HEK293 (cell line): Measurements from ENCODE around the gene TRIM24.

Source experiments
- CTCF ChIP-seq: fragments of 450-650 bp; formaldehyde crosslinking; IDR thresholded peaks from 2 replicates; pipeline ENCODE4 v1.5.1; 2016; ENCODE audit warnings: missing biosample characterization, missing genetic modification characterization
- EGR2 ChIP-seq: fragments of 450-650 bp; formaldehyde crosslinking; IDR thresholded peaks from 2 replicates; pipeline ENCODE4 v1.5.1; 2016; ENCODE audit warnings: low read depth, missing biosample characterization, missing genetic modification characterization
- GLI4 ChIP-seq: fragments of 450-650 bp; formaldehyde crosslinking; IDR thresholded peaks from 2 replicates; pipeline ENCODE4 v1.5.1; 2016; ENCODE audit warnings: missing biosample characterization, missing genetic modification characterization
- KLF1 ChIP-seq: fragments of 450-650 bp; formaldehyde crosslinking; IDR thresholded peaks from 2 replicates; pipeline ENCODE4 v1.5.1; 2016; ENCODE audit warnings: missing biosample characterization, missing genetic modification characterization
- MYNN ChIP-seq: fragments of 450-650 bp; formaldehyde crosslinking; IDR thresholded peaks from 2 replicates; pipeline ENCODE4 v1.5.1; 2016; ENCODE audit warnings: missing biosample characterization, missing genetic modification characterization, borderline replicate concordance
- MZF1 ChIP-seq: fragments of 450-650 bp; formaldehyde crosslinking; IDR thresholded peaks from 2 replicates; pipeline ENCODE4 v1.5.1; 2017; ENCODE audit warnings: missing biosample characterization, missing genetic modification characterization, borderline replicate concordance
- SP2 ChIP-seq: fragments of 450-650 bp; formaldehyde crosslinking; IDR thresholded peaks from 2 replicates; pipeline ENCODE4 v1.5.1; 2016; ENCODE audit warnings: missing biosample characterization, missing genetic modification characterization
- TCF7L2 ChIP-seq: IDR thresholded peaks from 2 replicates; pipeline ENCODE4 v1.6.1; 2011; ENCODE audit warnings: low read depth, mild to moderate bottlenecking, inconsistent platforms, low read length, moderate library complexity, borderline replicate concordance
- ZBTB21 ChIP-seq: fragments of 450-650 bp; formaldehyde crosslinking; IDR thresholded peaks from 2 replicates; pipeline ENCODE4 v1.5.1; 2017; ENCODE audit warnings: missing biosample characterization, missing genetic modification characterization
- ZBTB7A ChIP-seq: fragments of 450-650 bp; formaldehyde crosslinking; IDR thresholded peaks from 2 replicates; pipeline ENCODE4 v1.5.1; 2016; ENCODE audit warnings: low read depth, missing biosample characterization, missing genetic modification characterization
- ZNF10 ChIP-seq: fragments of 450-650 bp; formaldehyde crosslinking; IDR thresholded peaks from 2 replicates; pipeline ENCODE4 v1.5.1; 2017; ENCODE audit warnings: missing biosample characterization, missing genetic modification characterization
- ZNF112 ChIP-seq: fragments of 450-650 bp; formaldehyde crosslinking; IDR thresholded peaks from 2 replicates; pipeline ENCODE4 v1.5.0; 2017; ENCODE audit warnings: missing biosample characterization, missing genetic modification characterization
- ZNF2 ChIP-seq: fragments of 450-650 bp; formaldehyde crosslinking; IDR thresholded peaks from 2 replicates; pipeline ENCODE4 v1.5.1; 2016; ENCODE audit warnings: missing biosample characterization, missing genetic modification characterization
- ZNF223 ChIP-seq: fragments of 450-650 bp; formaldehyde crosslinking; IDR thresholded peaks from 2 replicates; pipeline ENCODE4 v1.5.1; 2016; ENCODE audit warnings: missing biosample characterization, missing genetic modification characterization
- ZNF239 ChIP-seq: fragments of 450-650 bp; formaldehyde crosslinking; IDR thresholded peaks from 2 replicates; pipeline ENCODE4 v1.5.1; 2016; ENCODE audit warnings: missing biosample characterization, missing genetic modification characterization
- ZNF266 ChIP-seq: fragments of 450-650 bp; formaldehyde crosslinking; IDR thresholded peaks from 2 replicates; pipeline ENCODE4 v1.5.1; 2016; ENCODE audit warnings: missing biosample characterization, missing genetic modification characterization, low read depth
- ZNF274 ChIP-seq, 2 experiments: fragments of 200-500 bp in 1 of 2; fragments of 450-650 bp in 1 of 2; sonication (Bioruptor generic) in 1 of 2; formaldehyde crosslinking in 1 of 2; IDR thresholded peaks; 2 replicates each; pipeline versions ENCODE4 v1.5.1 to v1.6.1; 2014 to 2016; ENCODE audit warnings: borderline replicate concordance in 1 of 2, inconsistent platforms in 1 of 2, low read length in 1 of 2, missing biosample characterization in 1 of 2, missing genetic modification characterization in 1 of 2
- ZNF280C ChIP-seq: fragments of 450-650 bp; formaldehyde crosslinking; IDR thresholded peaks from 2 replicates; pipeline ENCODE4 v1.5.1; 2016; ENCODE audit warnings: missing biosample characterization, missing genetic modification characterization
- ZNF324 ChIP-seq: fragments of 450-650 bp; formaldehyde crosslinking; IDR thresholded peaks from 2 replicates; pipeline ENCODE4 v1.5.1; 2016; ENCODE audit warnings: missing biosample characterization, missing genetic modification characterization
- ZNF335 ChIP-seq: fragments of 450-650 bp; formaldehyde crosslinking; conservative IDR thresholded peaks from 2 replicates; pipeline ENCODE4 v1.5.1; 2016; ENCODE audit warnings: missing biosample characterization, missing genetic modification characterization
- ZNF341 ChIP-seq: fragments of 450-650 bp; formaldehyde crosslinking; IDR thresholded peaks from 2 replicates; pipeline ENCODE4; 2016; ENCODE audit warnings: low read depth, missing biosample characterization, missing genetic modification characterization
- ZNF354C ChIP-seq: fragments of 450-650 bp; formaldehyde crosslinking; IDR thresholded peaks from 2 replicates; pipeline ENCODE4 v1.5.1; 2016; ENCODE audit warnings: missing biosample characterization, missing genetic modification characterization, low read depth, borderline replicate concordance
- ZNF394 ChIP-seq: fragments of 450-650 bp; formaldehyde crosslinking; IDR thresholded peaks from 2 replicates; pipeline ENCODE4 v1.5.1; 2016; ENCODE audit warnings: missing biosample characterization, missing genetic modification characterization, mild to moderate bottlenecking, moderate library complexity, borderline replicate concordance
- ZNF580 ChIP-seq: fragments of 450-650 bp; formaldehyde crosslinking; IDR thresholded peaks from 2 replicates; pipeline ENCODE4 v1.5.1; 2016; ENCODE audit warnings: missing biosample characterization, missing genetic modification characterization
- ZNF596 ChIP-seq: fragments of 450-650 bp; IDR thresholded peaks from 2 replicates; pipeline ENCODE4 v1.5.0; 2018; ENCODE audit warnings: missing biosample characterization, mild to moderate bottlenecking, missing genetic modification characterization, moderate library complexity
- ZNF623 ChIP-seq: fragments of 450-650 bp; formaldehyde crosslinking; IDR thresholded peaks from 2 replicates; pipeline ENCODE4 v1.5.1; 2016; ENCODE audit warnings: missing biosample characterization, missing genetic modification characterization
- ZNF658 ChIP-seq: fragments of 450-650 bp; formaldehyde crosslinking; IDR thresholded peaks from 2 replicates; pipeline ENCODE4; 2016; ENCODE audit warnings: missing biosample characterization, missing genetic modification characterization
- ZNF777 ChIP-seq: fragments of 450-650 bp; formaldehyde crosslinking; IDR thresholded peaks from 2 replicates; pipeline ENCODE4 v1.5.1; 2017; ENCODE audit warnings: missing biosample characterization, missing genetic modification characterization, borderline replicate concordance
- ZNF837 ChIP-seq: fragments of 450-650 bp; formaldehyde crosslinking; IDR thresholded peaks from 2 replicates; pipeline ENCODE4 v1.5.1; 2016; ENCODE audit warnings: missing biosample characterization, missing genetic modification characterization
- TF ChIP-seq, protein P1 (sequence below): fragments of 450-650 bp; IDR thresholded peaks from 2 replicates; pipeline ENCODE4 v1.5.1; 2018; ENCODE audit warnings: missing biosample characterization, missing genetic modification characterization
- TF ChIP-seq, protein P2 (sequence below): fragments of 450-650 bp; formaldehyde crosslinking; IDR thresholded peaks from 2 replicates; pipeline ENCODE4 v1.5.1; 2016; ENCODE audit warnings: missing biosample characterization, missing genetic modification characterization

The TRIM24 gene

DNA sequence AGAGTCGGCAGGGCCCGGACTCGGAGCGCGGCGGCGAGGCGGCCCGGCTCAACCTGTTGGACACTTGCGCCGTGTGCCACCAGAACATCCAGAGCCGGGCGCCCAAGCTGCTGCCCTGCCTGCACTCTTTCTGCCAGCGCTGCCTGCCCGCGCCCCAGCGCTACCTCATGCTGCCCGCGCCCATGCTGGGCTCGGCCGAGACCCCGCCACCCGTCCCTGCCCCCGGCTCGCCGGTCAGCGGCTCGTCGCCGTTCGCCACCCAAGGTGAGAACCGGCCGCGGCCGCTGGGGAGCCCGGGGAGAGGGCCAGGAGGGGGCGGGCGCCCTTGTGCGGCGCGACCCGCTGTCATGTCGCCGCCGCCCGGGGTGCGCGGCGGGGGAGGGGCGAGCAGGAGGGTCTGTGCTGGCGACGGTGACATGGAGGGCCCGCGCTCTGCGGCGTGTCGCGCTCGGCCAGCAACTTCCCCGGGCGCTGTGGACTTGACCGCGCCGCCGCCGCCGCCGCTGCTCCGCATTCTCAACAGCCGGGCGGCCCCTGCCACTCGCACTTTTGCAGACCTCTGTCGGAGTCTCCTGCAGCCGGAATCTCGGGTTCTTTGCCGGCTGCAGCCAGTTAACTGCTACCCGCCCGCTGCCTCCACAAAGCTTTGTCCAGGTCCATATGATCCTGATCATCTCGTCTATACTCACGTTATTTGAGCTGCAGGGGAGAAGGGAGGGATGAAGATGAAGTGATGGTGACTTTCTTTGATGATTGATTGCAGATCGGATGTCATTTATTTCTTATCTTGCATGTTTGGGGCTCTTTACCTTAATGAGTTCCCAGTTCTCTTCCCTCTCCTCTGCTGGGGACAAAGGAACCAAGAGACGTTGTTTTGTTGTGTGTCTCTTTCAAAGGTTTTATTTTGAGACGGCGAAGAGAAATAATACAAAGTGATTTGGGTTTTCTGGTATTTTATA, 869 bp downstream of the TRIM24 start (continued):
- TF ChIP-seq ZNF777 (tag by site-specific recombination) (no peak), ZNF2 (tag by site-specific recombination) (no peak), KLF1 (tag by site-specific recombination) (no peak), ZNF239 (tag by site-specific recombination) (no peak), CTCF (tag by site-specific recombination) (0 out of 2 replicates have a peak, but pooled peaks have one; percentile 32), ZNF280C (tag by site-specific recombination) (no peak), ZNF354C (tag by site-specific recombination) (no peak), ZBTB21 (tag by site-specific recombination) (no peak), ZNF10 (tag by site-specific recombination) (no peak), EGR2 (tag by site-specific recombination) (no peak), MYNN (tag by site-specific recombination) (no peak), ZNF596 (no peak), ZNF837 (tag by site-specific recombination) (0 out of 2 replicates have a peak, but pooled peaks have one; percentile 38), ZNF580 (tag by site-specific recombination) (no peak), ZBTB7A (tag by site-specific recombination) (no peak), ZNF623 (tag by site-specific recombination) (no peak), ZNF274 (IDR thresholded peaks at IDR 0.05; ENCODE audit: low read length) (no peak), ZNF274 (tag by site-specific recombination; IDR thresholded peaks at IDR 0.05; ENCODE audit: borderline replicate concordance) (no peak), ZNF223 (tag by site-specific recombination) (peak; percentile 59; the same call in 1 of the 2 replicates), MZF1 (tag by site-specific recombination) (no peak), ZNF394 (tag by site-specific recombination) (peak; percentile 11; the same call in 1 of the 2 replicates), ZNF341 (tag by site-specific recombination) (peak; percentile 85), ZNF112 (tag by site-specific recombination) (no peak), ZNF335 (tag by site-specific recombination) (peak; percentile 34; the same call in 1 of the 2 replicates), SP2 (tag by site-specific recombination) (peak; percentile 64), ZNF658 (tag by site-specific recombination) (no peak), GLI4 (tag by site-specific recombination) (no peak), TCF7L2 (peak; percentile 20; the same call in 1 of the 2 replicates), ZNF324 (no peak), ZNF266 (no peak)
- TF ChIP-seq, protein P1, sequence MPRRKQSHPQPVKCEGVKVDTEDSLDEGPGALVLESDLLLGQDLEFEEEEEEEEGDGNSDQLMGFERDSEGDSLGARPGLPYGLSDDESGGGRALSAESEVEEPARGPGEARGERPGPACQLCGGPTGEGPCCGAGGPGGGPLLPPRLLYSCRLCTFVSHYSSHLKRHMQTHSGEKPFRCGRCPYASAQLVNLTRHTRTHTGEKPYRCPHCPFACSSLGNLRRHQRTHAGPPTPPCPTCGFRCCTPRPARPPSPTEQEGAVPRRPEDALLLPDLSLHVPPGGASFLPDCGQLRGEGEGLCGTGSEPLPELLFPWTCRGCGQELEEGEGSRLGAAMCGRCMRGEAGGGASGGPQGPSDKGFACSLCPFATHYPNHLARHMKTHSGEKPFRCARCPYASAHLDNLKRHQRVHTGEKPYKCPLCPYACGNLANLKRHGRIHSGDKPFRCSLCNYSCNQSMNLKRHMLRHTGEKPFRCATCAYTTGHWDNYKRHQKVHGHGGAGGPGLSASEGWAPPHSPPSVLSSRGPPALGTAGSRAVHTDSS (tag by site-specific recombination), result peak; percentile 86
- TF ChIP-seq, protein P2, sequence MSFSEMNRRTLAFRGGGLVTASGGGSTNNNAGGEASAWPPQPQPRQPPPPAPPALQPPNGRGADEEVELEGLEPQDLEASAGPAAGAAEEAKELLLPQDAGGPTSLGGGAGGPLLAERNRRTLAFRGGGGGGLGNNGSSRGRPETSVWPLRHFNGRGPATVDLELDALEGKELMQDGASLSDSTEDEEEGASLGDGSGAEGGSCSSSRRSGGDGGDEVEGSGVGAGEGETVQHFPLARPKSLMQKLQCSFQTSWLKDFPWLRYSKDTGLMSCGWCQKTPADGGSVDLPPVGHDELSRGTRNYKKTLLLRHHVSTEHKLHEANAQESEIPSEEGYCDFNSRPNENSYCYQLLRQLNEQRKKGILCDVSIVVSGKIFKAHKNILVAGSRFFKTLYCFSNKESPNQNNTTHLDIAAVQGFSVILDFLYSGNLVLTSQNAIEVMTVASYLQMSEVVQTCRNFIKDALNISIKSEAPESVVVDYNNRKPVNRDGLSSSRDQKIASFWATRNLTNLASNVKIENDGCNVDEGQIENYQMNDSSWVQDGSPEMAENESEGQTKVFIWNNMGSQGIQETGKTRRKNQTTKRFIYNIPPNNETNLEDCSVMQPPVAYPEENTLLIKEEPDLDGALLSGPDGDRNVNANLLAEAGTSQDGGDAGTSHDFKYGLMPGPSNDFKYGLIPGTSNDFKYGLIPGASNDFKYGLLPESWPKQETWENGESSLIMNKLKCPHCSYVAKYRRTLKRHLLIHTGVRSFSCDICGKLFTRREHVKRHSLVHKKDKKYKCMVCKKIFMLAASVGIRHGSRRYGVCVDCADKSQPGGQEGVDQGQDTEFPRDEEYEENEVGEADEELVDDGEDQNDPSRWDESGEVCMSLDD (tag by site-specific recombination), result no peak
